GM06990 (cell line): ENCODE measurements around the gene RAB3IP.

Experiments used
- DNase-seq: peaks from one replicate; pipeline ENCODE4 v3.0.0-alpha.2; 2011; ENCODE audit not compliant: insufficient read length; ENCODE audit errors: extremely low read depth
- H3K27me3 ChIP-seq: replicated peaks from 2 replicates; pipeline ENCODE4 v1.6.0; 2011; ENCODE audit warnings: low read length; ENCODE audit not compliant: control insufficient read depth, insufficient read depth
- H3K36me3 ChIP-seq: 2 replicates; pipeline ENCODE4 v1.5.1; 2011; ENCODE audit warnings: low read length; ENCODE audit not compliant: control insufficient read depth, insufficient read depth
- H3K4me3 ChIP-seq: replicated peaks from 2 replicates; pipeline ENCODE4 v1.5.1; 2011; ENCODE audit warnings: low read depth, mild to moderate bottlenecking, control low read depth, low read length
- TF ChIP-seq, protein P1 (sequence below): IDR thresholded peaks from 2 replicates; pipeline ENCODE4 v1.5.1; 2011; ENCODE audit warnings: low read length, control low read depth, mild to moderate bottlenecking, inconsistent platforms; ENCODE audit not compliant: insufficient read depth, poor library complexity, severe bottlenecking

Gene RAB3IP

DNA sequence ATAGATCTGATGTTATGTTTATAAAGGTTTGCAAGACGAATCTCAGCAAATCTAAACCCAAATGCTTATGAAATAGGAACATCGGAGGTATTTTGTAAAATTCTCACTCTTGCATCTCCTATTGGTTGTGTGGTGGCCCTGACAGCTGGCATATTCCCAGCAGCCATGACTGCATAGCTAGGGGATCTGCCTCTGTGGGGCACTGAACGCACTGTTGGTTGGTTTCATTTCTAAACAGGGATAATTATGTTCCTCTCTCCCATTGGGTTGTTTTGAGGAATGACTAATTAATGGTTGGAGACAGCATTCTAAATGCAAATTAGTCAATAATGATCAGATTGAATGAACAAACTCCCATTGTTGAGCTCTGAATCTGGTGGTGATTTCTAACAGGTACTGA, 36.8 kb upstream of the RAB3IP start:
- TF ChIP-seq, protein P1, sequence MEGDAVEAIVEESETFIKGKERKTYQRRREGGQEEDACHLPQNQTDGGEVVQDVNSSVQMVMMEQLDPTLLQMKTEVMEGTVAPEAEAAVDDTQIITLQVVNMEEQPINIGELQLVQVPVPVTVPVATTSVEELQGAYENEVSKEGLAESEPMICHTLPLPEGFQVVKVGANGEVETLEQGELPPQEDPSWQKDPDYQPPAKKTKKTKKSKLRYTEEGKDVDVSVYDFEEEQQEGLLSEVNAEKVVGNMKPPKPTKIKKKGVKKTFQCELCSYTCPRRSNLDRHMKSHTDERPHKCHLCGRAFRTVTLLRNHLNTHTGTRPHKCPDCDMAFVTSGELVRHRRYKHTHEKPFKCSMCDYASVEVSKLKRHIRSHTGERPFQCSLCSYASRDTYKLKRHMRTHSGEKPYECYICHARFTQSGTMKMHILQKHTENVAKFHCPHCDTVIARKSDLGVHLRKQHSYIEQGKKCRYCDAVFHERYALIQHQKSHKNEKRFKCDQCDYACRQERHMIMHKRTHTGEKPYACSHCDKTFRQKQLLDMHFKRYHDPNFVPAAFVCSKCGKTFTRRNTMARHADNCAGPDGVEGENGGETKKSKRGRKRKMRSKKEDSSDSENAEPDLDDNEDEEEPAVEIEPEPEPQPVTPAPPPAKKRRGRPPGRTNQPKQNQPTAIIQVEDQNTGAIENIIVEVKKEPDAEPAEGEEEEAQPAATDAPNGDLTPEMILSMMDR: no peak
- Histone ChIP-seq H3K4me3 (no peak overlapping the region), H3K27me3 (no peaks in the 10 kb centered on the region), H3K36me3 (no peaks in the 10 kb centered on the region)
- DNase-seq: no peak

DNA sequence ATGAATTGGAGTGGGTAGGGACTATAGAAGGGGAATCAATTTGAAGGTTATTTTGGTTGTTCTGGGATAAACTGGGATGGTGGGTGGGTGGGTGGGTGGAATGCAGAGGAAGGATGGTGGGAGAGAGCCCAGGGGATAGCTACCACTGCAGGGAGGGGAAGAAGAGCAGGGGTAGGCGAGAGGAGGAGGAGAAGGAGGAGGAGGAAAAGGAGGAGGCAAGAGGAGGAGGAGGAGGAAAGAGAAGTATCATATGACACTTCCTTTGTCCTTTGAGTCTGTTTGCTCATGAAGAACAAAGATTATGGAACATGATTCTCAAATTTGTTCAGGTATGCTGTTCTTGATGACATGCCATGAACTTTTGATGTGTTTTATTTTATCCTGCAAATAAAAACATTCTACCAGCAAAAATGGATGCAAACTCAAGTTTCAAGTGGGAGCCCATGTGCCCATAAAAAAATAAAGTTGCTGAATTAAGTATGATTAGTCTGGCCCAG, 35.5 kb upstream of the RAB3IP start:
- TF ChIP-seq, protein P1: no peak
- Histone ChIP-seq H3K36me3 (no peaks in the 10 kb centered on the region), H3K4me3 (no peak overlapping the region), H3K27me3 (no peaks in the 10 kb centered on the region)
- no peak for DNase-seq

DNA sequence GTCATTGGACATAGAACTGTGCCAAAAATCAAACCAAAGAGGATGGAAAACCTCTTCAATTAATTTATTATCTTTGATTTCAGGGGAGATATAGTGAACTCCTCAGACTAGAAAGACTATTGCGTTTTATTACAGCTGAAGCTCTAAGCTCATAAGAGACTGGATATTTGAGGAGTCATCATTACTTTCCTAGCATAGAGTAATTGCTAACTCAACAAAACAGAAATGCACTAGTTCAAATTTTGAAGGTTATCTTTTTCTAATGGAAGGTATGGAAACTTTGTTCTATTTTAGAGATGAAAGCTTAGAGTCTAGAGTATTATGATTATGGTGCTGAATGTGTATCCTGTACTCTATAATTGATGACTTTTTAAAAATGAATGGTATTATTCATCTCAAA, 34.3 kb upstream of the RAB3IP start:
- no peak for DNase-seq
- Histone ChIP-seq H3K36me3 (no peaks in the 10 kb centered on the region), H3K27me3 (no peaks in the 10 kb centered on the region), H3K4me3 (no peak overlapping the region)
- TF ChIP-seq, protein P1: no peak

DNA sequence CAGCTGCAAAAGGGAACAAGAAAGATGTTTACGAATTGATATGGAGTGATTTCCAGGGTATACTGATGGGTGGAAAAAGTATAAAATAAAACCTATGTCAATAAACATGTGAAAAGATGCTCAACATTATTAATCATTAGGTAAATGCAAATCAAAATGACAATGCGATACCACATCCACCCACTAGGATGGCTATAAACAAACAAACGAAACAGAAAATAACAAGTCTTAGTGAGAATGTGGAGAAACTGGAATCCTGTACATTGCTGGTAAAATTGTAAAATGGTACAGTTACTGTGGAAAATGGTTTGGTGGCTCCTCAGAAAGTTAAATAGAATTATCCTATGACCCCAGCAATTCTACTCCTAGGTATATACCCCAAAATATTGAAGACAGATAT, 30.0 kb upstream of the RAB3IP start:
- DNase-seq: no peak
- Histone ChIP-seq H3K27me3 (no peaks in the 10 kb centered on the region), H3K4me3 (no peak overlapping the region), H3K36me3 (no peaks in the 10 kb centered on the region)
- TF ChIP-seq, protein P1: no peak

DNA sequence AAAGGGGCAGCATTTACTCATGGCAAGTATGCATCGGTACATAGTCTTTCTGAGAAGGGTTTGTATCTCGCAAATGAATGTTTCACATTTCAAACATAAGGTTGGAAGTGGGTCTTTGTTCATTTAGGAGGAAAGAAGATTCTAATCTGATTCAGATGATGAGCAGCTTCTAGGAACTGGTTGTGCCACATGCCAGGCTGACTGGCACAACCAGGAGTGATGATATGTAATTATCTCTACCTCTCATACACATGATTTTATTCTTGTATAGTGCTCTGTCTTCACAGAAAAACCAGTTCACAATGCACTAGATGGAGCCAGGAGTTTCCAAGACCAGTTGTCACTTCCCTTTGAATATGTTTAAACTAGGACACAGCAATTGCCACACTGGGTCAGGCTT, 25.8 kb upstream of the RAB3IP start:
- TF ChIP-seq, protein P1: no peak
- no peak for DNase-seq
- Histone ChIP-seq H3K4me3 (no peak overlapping the region), H3K27me3 (no peaks in the 10 kb centered on the region), H3K36me3 (no peaks in the 10 kb centered on the region)

DNA sequence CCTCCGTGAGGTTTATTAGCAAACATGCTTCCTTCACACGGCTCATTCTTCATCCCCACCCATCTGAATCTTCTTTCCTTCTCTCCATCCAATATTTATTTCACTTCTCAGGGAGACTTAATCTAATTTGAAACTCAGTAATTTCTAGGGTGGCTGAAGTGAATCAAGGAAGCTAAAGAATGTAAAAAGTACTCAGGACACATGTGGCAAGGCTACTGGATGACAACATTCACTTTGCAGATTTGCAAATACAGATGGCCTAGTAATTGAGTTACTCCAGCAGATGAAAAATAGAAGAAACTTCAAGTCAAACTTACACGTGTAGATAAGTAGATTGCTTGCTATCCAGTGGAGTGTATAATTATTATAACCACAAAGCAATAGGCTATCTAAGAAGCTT, 24.1 kb upstream of the RAB3IP start:
- Histone ChIP-seq H3K27me3 (no peaks in the 10 kb centered on the region), H3K4me3 (no peak overlapping the region), H3K36me3 (no peaks in the 10 kb centered on the region)
- TF ChIP-seq, protein P1: no peak
- DNase-seq: no peak
